Panc1 (cell line): ENCODE measurements around the gene ADISSP.

Source experiments
- CTCF ChIP-seq: fragments of 450-650 bp; IDR thresholded peaks from 2 replicates; pipeline ENCODE4 v1.5.1; 2017; ENCODE audit warnings: mild to moderate bottlenecking
- POLR2AphosphoS5 ChIP-seq: IDR thresholded peaks from 2 replicates; pipeline ENCODE4 v1.6.1; 2012; ENCODE audit warnings: mild to moderate bottlenecking, low read depth, low read length, moderate library complexity
- REST ChIP-seq, 2 experiments: IDR thresholded peaks; 2 replicates each; pipeline ENCODE4 v1.6.1; 2011 to 2012; ENCODE audit warnings: low read depth in 2 of 2, control low read depth in 1 of 2, low read length in 1 of 2, mild to moderate bottlenecking in 1 of 2, moderate library complexity in 1 of 2; ENCODE audit not compliant: insufficient read depth in 1 of 2
- SIN3A ChIP-seq: IDR thresholded peaks from 2 replicates; pipeline ENCODE4 v1.6.1; 2012; ENCODE audit warnings: low read depth, mild to moderate bottlenecking, low read length, moderate library complexity, borderline replicate concordance; ENCODE audit not compliant: insufficient read depth
- TCF7L2 ChIP-seq: IDR thresholded peaks from 2 replicates; pipeline ENCODE4 v1.6.1; 2011; ENCODE audit warnings: mild to moderate bottlenecking, low read depth, low read length, inconsistent platforms

GRCh38 chr20:3797226-3797545 lies 29.6 kb upstream of the ADISSP start:
- TF ChIP-seq CTCF (no peak), POLR2AphosphoS5 (no peak), REST (IDR thresholded peaks at IDR 0.05; ENCODE audit: insufficient read depth in 1 of 2, low read depth in 2 of 2, low read length in 1 of 2) (no peak), TCF7L2 (no peak), SIN3A (no peak)
